Activated CD8-positive, alpha-beta T cell treated with anti-CD3 and anti-CD28 coated beads for 36 hours (primary cell): ENCODE measurements around the gene RAB19. TPM values are rescaled to one million over a fixed set of nuclear protein-coding genes. Genes with fewer than 3 reads are reported as not detected.
"Not testable (repeated sequence)": the region's sequence is repeated elsewhere in the genome, so short reads cannot be mapped to it uniquely, and the experiment has no call there.

Source experiments
- ATAC-seq: fragments of 200-7000 bp; cut with Tn5 transposase; one replicate; pipeline ENCODE4 v1.10.0; 2021; ENCODE audit warnings: mild to moderate bottlenecking, moderate library complexity
- CTCF ChIA-PET: fragments of 350-600 bp; sonication (Branson Sonifier 250); formaldehyde crosslinking; loops from one replicate; lab custom pipeline; 2021; ENCODE audit warnings: antibody characterized with exemption; lab: Charles Lee
- POLR2A ChIA-PET: fragments of 350-600 bp; sonication (Branson Sonifier 250); formaldehyde crosslinking; loops from one replicate; lab custom pipeline; 2021; ENCODE audit warnings: antibody characterized with exemption; lab: Charles Lee
- DNase-seq: peaks from one replicate; pipeline ENCODE4 v3.0.0-alpha.2; 2020
- H3K27ac Mint-ChIP-seq: one replicate; pipeline ENCODE4 v1.8.0; 2021; ENCODE audit warnings: mild to moderate bottlenecking, mixed read lengths
- H3K27me3 Mint-ChIP-seq: one replicate; pipeline ENCODE4 v1.8.0; 2021; ENCODE audit warnings: mixed read lengths
- H3K36me3 Mint-ChIP-seq: one replicate; pipeline ENCODE4 v1.8.0; 2021; ENCODE audit warnings: low read depth, mixed read lengths
- H3K4me1 Mint-ChIP-seq: one replicate; pipeline ENCODE4 v1.8.0; 2021; ENCODE audit warnings: low read depth, mixed read lengths
- H3K4me3 Mint-ChIP-seq: one replicate; pipeline ENCODE4 v1.8.0; 2021; ENCODE audit warnings: mild to moderate bottlenecking, moderate library complexity, mixed read lengths
- H3K9me3 Mint-ChIP-seq: one replicate; pipeline ENCODE4 v1.8.0; 2021; ENCODE audit warnings: mixed read lengths
- CTCF ChIP-seq: fragments of 200-600 bp; IDR thresholded peaks from one replicate; pipeline ENCODE4 v1.8.0; 2022; ENCODE audit warnings: antibody characterized with exemption, mild to moderate bottlenecking
- intact Hi-C: fragments of 100-400 bp; cut with micrococcal nuclease; formaldehyde crosslinking; loops from one replicate; pipeline ENCODE4 v1.10.0; 2022
- total RNA-seq, 2 experiments: library from RNA; stranded (reverse); gene quantifications; one replicate each; pipeline ENCODE4 v1.2.3, GENCODE V29; 2021

Gene RAB19
- total RNA-seq, 2 experiments from 2014 or later: 5.6 to 6.4 TPM

- no peak for TF ChIP-seq CTCF
- H3K9me3 Mint-ChIP-seq: no peaks in the 10 kb centered on the region
- no peak overlapping the region for H3K27ac Mint-ChIP-seq
These were observed 12.7 kb downstream of the RAB19 start for GRCh38 chr7:140416560-140416959.

GRCh38 chr7:140417456-140418155, 13.7 kb downstream of the RAB19 start:
- Mint-ChIP-seq H3K9me3 (no peaks in the 10 kb centered on the region), H3K4me1 (peaks cover 10% of the 10 kb centered on the region), H3K36me3 (peaks cover 9% of the 10 kb centered on the region), H3K27ac (peak overlapping the region; percentile 39), H3K27me3 (no peaks in the 10 kb centered on the region), H3K4me3 (no peak overlapping the region)
- peak; percentile 19 for DNase-seq
- CTCF ChIA-PET: interaction anchor here (0.8 to 2.3 kb wide), 3 partner anchors 26 to 59 kb away, joined by 3 to 5 read pairs (median 3); no protein-coding TSS in a partner anchor
- POLR2A ChIA-PET: interaction anchor here (1.0 to 1.1 kb wide), 2 partner anchors 20 to 240 kb away, joined by 3 read pairs; partner anchors contain the start of gene SLC37A3
- peak; percentile 62 for ATAC-seq
- TF ChIP-seq CTCF: no peak
- intact Hi-C loops: no loop called here

More at GRCh38 chr7:140416560-140416959, 12.7 kb downstream of the RAB19 start:
- Mint-ChIP-seq H3K4me3 (no peak overlapping the region), H3K27me3 (no peaks in the 10 kb centered on the region), H3K36me3 (peaks cover 13% of the 10 kb centered on the region), H3K4me1 (peaks cover 10% of the 10 kb centered on the region)
- DNase-seq (no peak), ATAC-seq (no peak)
- POLR2A ChIA-PET: no interaction called here
- intact Hi-C loops: no loop called here
- CTCF ChIA-PET: interaction anchor here (0.8 to 1.4 kb wide), 2 partner anchors 28 to 60 kb away, joined by 3 to 5 read pairs; no protein-coding TSS in a partner anchor

GRCh38 chr7:140418156-140418472, 14.3 kb downstream of the RAB19 start:
- POLR2A ChIA-PET: interaction anchor here (0.6 to 1.1 kb wide), 3 partner anchors 22 to 240 kb away, joined by 3 to 5 read pairs (median 3); no protein-coding TSS in a partner anchor
- DNase-seq, H3K4me3 Mint-ChIP-seq, H3K9me3 Mint-ChIP-seq, H3K27ac Mint-ChIP-seq, H3K27me3 Mint-ChIP-seq, ATAC-seq, H3K36me3 Mint-ChIP-seq, intact Hi-C loops, H3K4me1 Mint-ChIP-seq: not testable (repeated sequence)
- CTCF ChIA-PET: interaction anchor here (1.5 to 2.3 kb wide), 2 partner anchors 26 to 42 kb away, joined by 3 to 5 read pairs; no protein-coding TSS in a partner anchor

GRCh38 chr7:140418653-140419052, 14.8 kb downstream of the RAB19 start:
- DNase-seq (no peak), ATAC-seq (no peak)
- ChIA-PET CTCF (interaction anchor here (2.3 kb wide), 1 partner anchor 25 kb away, joined by 5 read pairs; no protein-coding TSS in a partner anchor), POLR2A (interaction anchor here (0.6 to 1.1 kb wide), 2 partner anchors 21 to 43 kb away, joined by 3 to 5 read pairs; no protein-coding TSS in a partner anchor)
- H3K9me3 Mint-ChIP-seq: no peaks in the 10 kb centered on the region
- H3K4me1 Mint-ChIP-seq: peaks cover 10% of the 10 kb centered on the region
- intact Hi-C loops: no loop called here
- no peak for TF ChIP-seq CTCF
- H3K4me3 Mint-ChIP-seq: no peak overlapping the region
- peaks cover 4% of the 10 kb centered on the region for H3K36me3 Mint-ChIP-seq
- H3K27ac Mint-ChIP-seq: no peak overlapping the region
- no peaks in the 10 kb centered on the region for H3K27me3 Mint-ChIP-seq

DNA sequence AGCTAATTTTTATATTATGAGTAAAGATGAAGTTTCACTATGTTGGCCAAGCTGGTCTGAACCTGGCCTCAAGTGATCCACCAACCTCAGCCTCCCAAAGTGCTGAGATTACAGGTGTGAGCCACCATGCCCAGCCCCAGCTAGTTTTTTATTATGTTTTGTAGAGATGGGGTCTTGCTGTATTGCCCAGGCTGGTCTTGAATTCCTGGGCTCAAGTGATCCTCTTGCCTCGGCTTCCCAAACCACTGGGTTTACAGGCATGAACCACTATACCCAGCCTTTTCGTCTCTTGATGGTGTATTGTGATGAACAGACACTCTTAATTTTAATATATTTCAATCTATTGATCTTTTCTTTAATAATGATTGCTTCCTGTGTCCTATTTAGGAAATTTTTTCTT, 17.7 kb downstream of the RAB19 start:
- H3K36me3 Mint-ChIP-seq: peaks cover 5% of the 10 kb centered on the region
- H3K27ac Mint-ChIP-seq: no peak overlapping the region
- DNase-seq (no peak), ATAC-seq (no peak)
- H3K4me1 Mint-ChIP-seq: peaks cover 6% of the 10 kb centered on the region
- no peaks in the 10 kb centered on the region for H3K27me3 Mint-ChIP-seq
- no peak for TF ChIP-seq CTCF
- ChIA-PET POLR2A (no interaction called here), CTCF (no interaction called here)
- intact Hi-C loops: no loop called here
- H3K9me3 Mint-ChIP-seq: no peaks in the 10 kb centered on the region
- no peak overlapping the region for H3K4me3 Mint-ChIP-seq
